H1 (cell line): ENCODE measurements around the gene DAZAP1. TPM values are rescaled to one million over a fixed set of nuclear protein-coding genes. Genes with fewer than 3 reads are reported as not detected.

Experiments used
- CTCF ChIA-PET: fragments of 300-600 bp; sonication (Branson Sonifier 250); formaldehyde crosslinking; loops from one replicate; lab custom pipeline; 2021; ENCODE audit not compliant: partially characterized antibody; lab: Charles Lee
- POLR2A ChIA-PET: fragments of 300-600 bp; sonication (Branson Sonifier 250); formaldehyde crosslinking; loops from one replicate; lab custom pipeline; 2021; ENCODE audit warnings: inconsistent platforms; ENCODE audit not compliant: partially characterized antibody; lab: Charles Lee
- DNase-seq, 2 experiments: peaks; one replicate each; pipeline versions ENCODE4 v3.0.0 to v3.0.0-alpha.2; 2010 to 2022; ENCODE audit warnings: low spot score in 2 of 2, low read depth in 1 of 2, mixed read lengths in 1 of 2
- FAIRE-seq: peaks from 2 replicates; lab custom pipeline; 2011; peaks lifted over from hg19 to GRCh38; lab: Jason Lieb, UNC
- H2AFZ ChIP-seq: 2 replicates; pipeline ENCODE4 v1.8.1; 2012; ENCODE audit warnings: low read length, inconsistent platforms
- H2AK5ac ChIP-seq: 2 replicates; pipeline ENCODE4 v1.6.1; 2013; ENCODE audit warnings: low read depth, low read length
- H2BK120ac ChIP-seq: replicated peaks from 2 replicates; pipeline ENCODE3; 2013; ENCODE audit warnings: low read depth, low read length, inconsistent platforms
- H2BK12ac ChIP-seq: 2 replicates; pipeline ENCODE4 v1.6.1; 2013; ENCODE audit warnings: low read depth, low read length
- H2BK15ac ChIP-seq: 2 replicates; pipeline ENCODE4 v1.6.1; 2013; ENCODE audit warnings: low read length
- H2BK20ac ChIP-seq: 2 replicates; pipeline ENCODE4 v1.6.1; 2013; ENCODE audit warnings: low read length
- H2BK5ac ChIP-seq: 2 replicates; pipeline ENCODE4 v1.6.1; 2013; ENCODE audit warnings: low read depth, low read length
- H3K14ac ChIP-seq: 2 replicates; pipeline ENCODE4 v1.6.1; 2013; ENCODE audit warnings: inconsistent platforms; ENCODE audit not compliant: insufficient read length
- H3K18ac ChIP-seq: 2 replicates; pipeline ENCODE4 v1.6.1; 2013; ENCODE audit warnings: low read length; ENCODE audit errors: extremely low read depth
- H3K23ac ChIP-seq: 2 replicates; pipeline ENCODE4 v1.6.1; 2013; ENCODE audit warnings: inconsistent platforms; ENCODE audit not compliant: insufficient read length
- H3K23me2 ChIP-seq: 2 replicates; pipeline ENCODE4 v1.6.1; 2013; ENCODE audit warnings: low read depth, low read length
- H3K27ac ChIP-seq: 2 replicates; pipeline ENCODE4 v1.6.1; 2011; ENCODE audit warnings: low read depth, low read length, inconsistent platforms
- H3K27me3 ChIP-seq, 4 experiments: replicated peaks in 1 of 4; 1 replicate in 1 of 4; 2 replicates in 3 of 4; pipeline versions ENCODE4 v1.6.1 to v1.8.1; 2011 to 2013; ENCODE audit warnings: low read length in 3 of 4, mild to moderate bottlenecking in 3 of 4, inconsistent platforms in 2 of 4, mixed read lengths in 2 of 4, moderate library complexity in 1 of 4; ENCODE audit not compliant: control insufficient read depth in 3 of 4, insufficient read depth in 3 of 4; ENCODE audit errors: extremely low read depth in 1 of 4
- H3K36me3 ChIP-seq, 4 experiments: 2 replicates each; pipeline versions ENCODE4 v1.6.1 to v1.8.1; 2011 to 2013; ENCODE audit warnings: mild to moderate bottlenecking in 4 of 4, low read length in 3 of 4, moderate library complexity in 2 of 4, control low read depth in 1 of 4, inconsistent platforms in 1 of 4; ENCODE audit not compliant: insufficient read depth in 4 of 4, control insufficient read depth in 2 of 4
- H3K4ac ChIP-seq: replicated peaks from 2 replicates; pipeline ENCODE3; 2013; ENCODE audit warnings: low read length, low read depth, mixed read lengths, inconsistent platforms; ENCODE audit not compliant: insufficient read length
- H3K4me1 ChIP-seq, 4 experiments: replicated peaks in 1 of 4; 1 replicate in 1 of 4; 2 replicates in 3 of 4; pipeline versions ENCODE4 v1.6.1 to v1.8.1; 2011 to 2013; ENCODE audit warnings: low read length in 3 of 4, inconsistent platforms in 2 of 4, mixed read lengths in 1 of 4; ENCODE audit not compliant: insufficient read depth in 4 of 4, control insufficient read depth in 3 of 4
- H3K4me2 ChIP-seq, 2 experiments: 2 replicates each; pipeline versions ENCODE4 v1.6.1 to v1.8.1; 2011 to 2013; ENCODE audit warnings: low read depth in 2 of 2, low read length in 2 of 2, control low read depth in 1 of 2, inconsistent platforms in 1 of 2, mild to moderate bottlenecking in 1 of 2; ENCODE audit not compliant: insufficient read depth in 1 of 2
- H3K4me3 ChIP-seq, 4 experiments: fragments of 200-600, 300-600 bp in 1 of 4; sonication (generic), shearing (Covaris generic), sonication (Bioruptor Twin) in 1 of 4; 2 replicates each; pipeline versions ENCODE4 v1.5.1 to v1.8.1; 2011 to 2016; ENCODE audit warnings: low read length in 4 of 4, low read depth in 3 of 4, control low read depth in 2 of 4, inconsistent platforms in 2 of 4, mild to moderate bottlenecking in 2 of 4, mixed read lengths in 1 of 4, moderate library complexity in 1 of 4; ENCODE audit not compliant: insufficient read depth in 2 of 4; ENCODE audit errors: extremely low read depth in 1 of 4
- H3K56ac ChIP-seq: replicated peaks from 2 replicates; pipeline ENCODE3; 2013; ENCODE audit warnings: low read depth, mild to moderate bottlenecking, mixed read lengths, low read length, inconsistent platforms; ENCODE audit not compliant: insufficient read length
- H3K79me1 ChIP-seq: 2 replicates; pipeline ENCODE4 v1.6.1; 2013; ENCODE audit warnings: low read depth, low read length, control low read depth
- H3K79me2 ChIP-seq, 2 experiments: 2 replicates each; pipeline versions ENCODE4 v1.6.1 to v1.8.1; 2012 to 2013; ENCODE audit warnings: low read length in 2 of 2, mild to moderate bottlenecking in 2 of 2, inconsistent platforms in 1 of 2; ENCODE audit not compliant: insufficient read depth in 2 of 2, control insufficient read depth in 1 of 2
- H3K9ac ChIP-seq, 4 experiments: replicated peaks in 1 of 4; 1 replicate in 1 of 4; 2 replicates in 3 of 4; pipeline versions ENCODE4 v1.6.1 to v1.8.1; 2011 to 2013; ENCODE audit warnings: low read depth in 3 of 4, low read length in 3 of 4, control low read depth in 2 of 4, mild to moderate bottlenecking in 2 of 4, moderate library complexity in 2 of 4, inconsistent platforms in 1 of 4; ENCODE audit errors: extremely low read depth in 1 of 4
- H3K9me3 ChIP-seq, 2 experiments: 2 replicates each; pipeline versions ENCODE4 v1.6.1 to v1.8.1; 2012 to 2013; ENCODE audit warnings: mild to moderate bottlenecking in 2 of 2, moderate library complexity in 2 of 2, control low read depth in 1 of 2, inconsistent platforms in 1 of 2, low read depth in 1 of 2, low read length in 1 of 2, mixed read lengths in 1 of 2; ENCODE audit not compliant: insufficient read depth in 2 of 2
- H4K20me1 ChIP-seq, 2 experiments: replicated peaks in 1 of 2; 2 replicates each; pipeline versions ENCODE3 to v1.8.1; 2011 to 2013; ENCODE audit warnings: inconsistent platforms in 2 of 2, low read length in 2 of 2, mild to moderate bottlenecking in 1 of 2; ENCODE audit not compliant: insufficient read depth in 2 of 2, control insufficient read depth in 1 of 2
- H4K5ac ChIP-seq: 2 replicates; pipeline ENCODE4 v1.6.1; 2013; ENCODE audit warnings: low read length, low read depth, mixed read lengths, inconsistent platforms; ENCODE audit not compliant: insufficient read length
- H4K8ac ChIP-seq: 2 replicates; pipeline ENCODE4 v1.8.0; 2013; ENCODE audit warnings: mild to moderate bottlenecking, moderate library complexity, low read length, inconsistent platforms; ENCODE audit not compliant: insufficient read depth; ENCODE audit errors: extremely low read depth
- H4K91ac ChIP-seq: replicated peaks from 2 replicates; pipeline ENCODE3; 2013; ENCODE audit warnings: low read length, mixed read lengths, inconsistent platforms; ENCODE audit not compliant: insufficient read length
- BCL11A ChIP-seq, 2 experiments: IDR thresholded peaks; one replicate each; pipeline ENCODE4 v1.6.1; 2011; ENCODE audit warnings: low read depth in 2 of 2, low read length in 2 of 2, mild to moderate bottlenecking in 2 of 2
- CHD2 ChIP-seq: IDR thresholded peaks from 2 replicates; pipeline ENCODE4 v1.6.1; 2012; ENCODE audit warnings: low read length, improper control_type of control experiment
- EP300 ChIP-seq, 2 experiments: IDR thresholded peaks; 1 replicate in 1 of 2; 2 replicates in 1 of 2; pipeline ENCODE4 v1.6.1; 2011 to 2012; ENCODE audit warnings: low read depth in 2 of 2, low read length in 2 of 2, mild to moderate bottlenecking in 2 of 2, borderline replicate concordance in 1 of 2, inconsistent platforms in 1 of 2, moderate library complexity in 1 of 2
- RFX5 ChIP-seq: IDR thresholded peaks from 2 replicates; pipeline ENCODE4 v1.6.1; 2011; ENCODE audit warnings: low read depth, low read length, improper control_type of control experiment, borderline replicate concordance
- SP2 ChIP-seq: IDR thresholded peaks from 2 replicates; pipeline ENCODE4 v1.6.1; 2012; ENCODE audit warnings: mild to moderate bottlenecking, low read length, inconsistent platforms
- SRF ChIP-seq: IDR thresholded peaks from 2 replicates; pipeline ENCODE4 v1.6.1; 2011; ENCODE audit warnings: mild to moderate bottlenecking, low read depth, low read length, moderate library complexity
- TAF1 ChIP-seq: IDR thresholded peaks from 2 replicates; pipeline ENCODE4 v1.6.1; 2011; ENCODE audit warnings: mild to moderate bottlenecking, low read depth, low read length
- TCF12 ChIP-seq: IDR thresholded peaks from 2 replicates; pipeline ENCODE4 v1.6.1; 2011; ENCODE audit warnings: low read depth, mild to moderate bottlenecking, low read length
- WGBS, 2 experiments: shearing (Covaris generic) in 1 of 2; methylation state at CpG; one replicate each; pipeline versions ENCODE4 v1.1.6 to v1.1.7; 2013 to 2015; ENCODE audit warnings: low lambda C conversion rate in 2 of 2, mixed read lengths in 2 of 2, inconsistent platforms in 1 of 2, low coverage in 1 of 2, missing lambda C conversion rate in 1 of 2; ENCODE audit not compliant: insufficient replicate concordance in 2 of 2, insufficient coverage in 1 of 2, insufficient read length in 1 of 2; ENCODE audit errors: extremely low coverage in 1 of 2, missing lambda C conversion rate in 1 of 2; 5-methylcytosine and 5-hydroxymethylcytosine counted together
- polyA plus RNA-seq, 7 experiments: library from polyadenylated mRNA; depleted of rRNA in 3 of 7; stranded (reverse) in 5 of 7; unstranded in 2 of 7; fragments of >200 nt in 5 of 7; fragments of 200-250 nt in 2 of 7; gene quantifications; 1 replicate in 5 of 7; 2 replicates in 1 of 7; 4 replicates in 1 of 7; pipeline versions ENCODE4 v1.2.1 to v1.2.3, GENCODE V29; 2011 to 2013; ENCODE audit warnings: missing spikeins in 2 of 7, mixed read lengths in 2 of 7
- total RNA-seq: library from RNA; stranded (reverse); fragmentation: NEBNext Ultra II Directional; extraction: Animal tissue kit (Norgen Biotek cat#: 25700); gene quantifications from 2 replicates; pipeline ENCODE4 v1.2.1, GENCODE V29; 2021
- TF ChIP-seq, protein P1 (sequence below): IDR thresholded peaks from 2 replicates; pipeline ENCODE4 v1.6.1; 2011; ENCODE audit warnings: low read length, improper control_type of control experiment

DAZAP1 gene
- total and polyA plus RNA-seq, 2 of the 8 experiments (the other 6 are each of a cell fraction or from before 2014, with no cell fraction given), result 79.6 to 341 TPM

DNA sequence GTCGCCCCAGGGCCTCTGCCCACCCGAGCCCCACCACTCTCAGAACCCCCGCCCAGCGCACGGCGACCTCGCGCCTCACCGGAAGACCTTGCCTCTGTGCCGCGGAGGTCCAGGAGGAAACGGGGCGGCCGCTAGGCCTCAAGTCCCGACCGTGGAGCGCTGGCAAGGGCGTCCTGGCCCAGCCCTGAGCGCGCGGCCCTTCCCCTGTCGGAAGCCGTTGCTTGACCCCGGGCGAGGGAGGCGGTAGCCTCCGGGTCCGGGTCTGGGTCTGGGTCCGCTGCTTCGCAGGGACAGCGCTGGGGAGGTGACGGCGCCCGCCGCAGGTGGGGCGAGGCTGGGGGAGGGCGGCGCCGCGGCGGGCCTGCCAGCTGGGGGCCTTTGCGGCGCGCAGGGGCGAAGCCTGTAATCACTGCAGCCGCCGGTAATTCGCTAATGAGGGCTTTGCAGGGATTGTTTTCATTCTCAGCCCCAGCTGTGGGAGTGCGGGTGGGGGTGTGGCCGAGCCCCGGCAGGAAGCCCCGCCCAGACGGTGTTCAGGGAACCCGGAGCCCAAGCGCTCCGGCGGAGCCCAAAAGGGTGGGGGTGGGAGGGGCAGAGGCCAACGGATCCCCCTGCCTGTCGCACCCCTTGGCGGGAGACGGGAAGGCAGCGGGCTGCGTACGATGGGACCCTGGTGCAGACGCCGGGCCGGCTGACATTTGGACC, 63.1 kb downstream of the DAZAP1 start:
- no peak overlapping the region for H2BK20ac ChIP-seq
- FAIRE-seq, result no peak
- H3K18ac ChIP-seq, result no peak overlapping the region; the same call in 1 of the 2 replicates
- peak overlapping the region; percentile 71 for H4K8ac ChIP-seq
- peaks cover 0 to 41% (median 0%) of the 10 kb centered on the region in 4 experiments; a peak in 2 of 8 replicates for H3K36me3 ChIP-seq
- H2BK5ac ChIP-seq, result no peak overlapping the region; the same call in 1 of the 2 replicates
- peaks cover 0 to 7% of the 10 kb centered on the region in 2 experiments; a peak in 1 of 4 replicates for H3K9me3 ChIP-seq
- CTCF ChIA-PET, result interaction anchor here (1.2 to 1.9 kb wide), 3 partner anchors 16 to 122 kb away, joined by 3 to 6 read pairs (median 3); no protein-coding TSS in a partner anchor
- H3K27ac ChIP-seq, result no peak overlapping the region
- H2BK15ac ChIP-seq, result no peak overlapping the region
- 5% methylated on average over 40 of the region's 67 CpGs; no CpG with 5 or more reads in 1 of the 2 experiments for WGBS, 2 experiments
- peaks cover 23 to 57% of the 10 kb centered on the region in 2 experiments for H4K20me1 ChIP-seq
- H2AK5ac ChIP-seq, result no peak overlapping the region
- no peak overlapping the region for H3K56ac ChIP-seq
- no peak overlapping the region for H2AFZ ChIP-seq
- no peak overlapping the region for H2BK120ac ChIP-seq
- no peak overlapping the region for H4K91ac ChIP-seq
- POLR2A ChIA-PET, result interaction anchor here (0.6 to 5.5 kb wide), 8 partner anchors 13 to 376 kb away, joined by 3 to 55 read pairs (median 4); no protein-coding TSS in a partner anchor
- no peak overlapping the region for H3K14ac ChIP-seq
- peaks cover 0 to 46% (median 24%) of the 10 kb centered on the region in 4 experiments; a peak in 5 of 7 replicates for H3K4me1 ChIP-seq
- peak overlapping the region; percentile 86 to 91 for H3K4me2 ChIP-seq
- no peaks in the 10 kb centered on the region for H3K79me1 ChIP-seq
- H3K79me2 ChIP-seq, result no peaks in the 10 kb centered on the region
- peaks cover 59 to 79% (median 77%) of the 10 kb centered on the region in 4 experiments for H3K27me3 ChIP-seq
- H3K23me2 ChIP-seq, result peaks cover 10% of the 10 kb centered on the region; the same call in 1 of the 2 replicates
- H3K9ac ChIP-seq, result no peak overlapping the region
- H4K5ac ChIP-seq, result no peak overlapping the region
- H3K4me3 ChIP-seq, result peak overlapping the region; percentile 29 to 56 (median 36)
- no peak overlapping the region for H2BK12ac ChIP-seq
- no peak overlapping the region for H3K23ac ChIP-seq
- H3K4ac ChIP-seq, result no peak overlapping the region
- DNase-seq, result peak in 1 of 2 experiments; percentile 86
- TF ChIP-seq EP300 (IDR thresholded peaks at IDR 0.05; ENCODE audit: borderline replicate concordance in 1 of 2, low read depth in 2 of 2, low read length in 2 of 2), result no peak
- no peak for TF ChIP-seq BCL11A (IDR thresholded peaks at IDR 0.05; ENCODE audit: low read depth in 2 of 2, low read length in 2 of 2)
- TF ChIP-seq SRF, result no peak
- TF ChIP-seq, protein P1, sequence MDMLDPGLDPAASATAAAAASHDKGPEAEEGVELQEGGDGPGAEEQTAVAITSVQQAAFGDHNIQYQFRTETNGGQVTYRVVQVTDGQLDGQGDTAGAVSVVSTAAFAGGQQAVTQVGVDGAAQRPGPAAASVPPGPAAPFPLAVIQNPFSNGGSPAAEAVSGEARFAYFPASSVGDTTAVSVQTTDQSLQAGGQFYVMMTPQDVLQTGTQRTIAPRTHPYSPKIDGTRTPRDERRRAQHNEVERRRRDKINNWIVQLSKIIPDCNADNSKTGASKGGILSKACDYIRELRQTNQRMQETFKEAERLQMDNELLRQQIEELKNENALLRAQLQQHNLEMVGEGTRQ, result no peak
- no peak for TF ChIP-seq TCF12
- TF ChIP-seq TAF1, result peak; percentile 3; the same call in 1 of the 2 replicates
- TF ChIP-seq CHD2, result no peak
- no peak for TF ChIP-seq SP2
- no peak for TF ChIP-seq RFX5
